Activated CD4-positive, alpha-beta memory T cell treated with anti-CD3 and anti-CD28 coated beads, Interleukin-2, amount 10 ng/mL, durations not matched to agents 7 days and 5 days (primary cell): ENCODE results near the gene FDXACB1. TPM values are rescaled to one million over a fixed set of nuclear protein-coding genes. Genes with fewer than 3 reads are reported as not detected.

Source experiments
- CTCF ChIA-PET: fragments of 350-600 bp; sonication (Branson Sonifier 250); formaldehyde crosslinking; loops from one replicate; lab custom pipeline; 2021; ENCODE audit warnings: antibody characterized with exemption, inconsistent platforms; lab: Charles Lee
- POLR2A ChIA-PET: fragments of 350-600 bp; sonication (Branson Sonifier 250); formaldehyde crosslinking; loops from one replicate; lab custom pipeline; 2021; ENCODE audit warnings: antibody characterized with exemption; lab: Charles Lee
- DNase-seq: peaks from one replicate; pipeline ENCODE4 v3.0.0-alpha.2; 2020
- H3K27ac Mint-ChIP-seq: one replicate; pipeline ENCODE4 v1.8.0; 2021; ENCODE audit warnings: mild to moderate bottlenecking, mixed read lengths
- H3K27me3 Mint-ChIP-seq: one replicate; pipeline ENCODE4 v1.8.0; 2021; ENCODE audit warnings: mixed read lengths
- H3K36me3 Mint-ChIP-seq: one replicate; pipeline ENCODE4 v1.8.0; 2021; ENCODE audit warnings: low read depth, mixed read lengths
- H3K4me1 Mint-ChIP-seq: one replicate; pipeline ENCODE4 v1.8.0; 2021; ENCODE audit warnings: mixed read lengths
- H3K4me3 Mint-ChIP-seq: one replicate; pipeline ENCODE4 v1.8.0; 2021; ENCODE audit warnings: mild to moderate bottlenecking, mixed read lengths
- H3K9me3 Mint-ChIP-seq: one replicate; pipeline ENCODE4 v1.8.0; 2021; ENCODE audit warnings: mixed read lengths
- total RNA-seq, 2 experiments: library from RNA; stranded (reverse); gene quantifications; one replicate each; pipeline ENCODE4 v1.2.3, GENCODE V29; 2021

The FDXACB1 gene
- total RNA-seq, 2 experiments from 2014 or later: 2.9 to 3.6 TPM

DNA sequence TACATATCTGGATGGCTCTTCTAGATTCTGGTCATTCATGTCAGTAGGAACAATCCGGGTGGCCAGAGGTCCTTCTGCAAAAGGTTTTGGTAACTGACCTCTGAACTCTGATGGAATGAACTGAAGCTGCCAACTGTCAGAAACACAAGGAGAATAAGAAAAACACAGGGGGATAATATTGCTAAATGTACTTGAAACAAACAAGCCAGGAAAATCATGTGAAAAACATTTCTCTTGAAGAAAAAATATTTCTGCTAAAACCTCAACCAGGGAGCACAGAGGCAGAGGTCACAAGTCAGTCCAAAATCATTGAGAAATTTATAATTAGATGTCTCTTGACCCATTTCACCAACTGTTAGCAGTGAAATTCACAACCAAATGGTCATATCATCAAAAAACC lies 42.8 kb downstream of the FDXACB1 start:
- H3K27ac Mint-ChIP-seq: no peak overlapping the region
- H3K36me3 Mint-ChIP-seq: peaks cover 30% of the 10 kb centered on the region
- no peak for DNase-seq
- H3K27me3 Mint-ChIP-seq: no peaks in the 10 kb centered on the region
- ChIA-PET CTCF (no interaction called here), POLR2A (no interaction called here)
- H3K4me1 Mint-ChIP-seq: peaks cover 11% of the 10 kb centered on the region
- H3K4me3 Mint-ChIP-seq: no peak overlapping the region
- H3K9me3 Mint-ChIP-seq: no peaks in the 10 kb centered on the region

DNA sequence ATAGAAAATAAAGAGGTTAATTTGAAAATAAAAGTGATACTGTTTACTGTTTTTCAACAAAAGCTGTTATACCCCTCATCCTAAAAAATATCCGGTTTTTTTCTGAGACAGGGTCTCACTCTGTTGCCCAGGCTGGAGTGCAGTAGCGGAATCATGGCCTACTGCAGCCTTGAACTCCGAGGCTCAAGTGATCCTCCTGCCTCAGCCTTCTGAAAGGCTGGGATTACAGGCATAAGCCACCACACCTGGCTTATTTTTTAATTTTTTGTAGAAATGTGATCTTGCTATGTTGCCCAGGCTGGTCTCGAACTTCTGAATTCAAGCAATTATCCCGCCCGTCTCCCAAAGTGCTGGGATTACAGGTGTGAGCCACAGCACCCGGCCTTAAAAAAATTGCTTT lies 43.3 kb downstream of the FDXACB1 start:
- DNase-seq: no peak
- Mint-ChIP-seq H3K36me3 (peaks cover 30% of the 10 kb centered on the region), H3K27me3 (no peaks in the 10 kb centered on the region), H3K9me3 (no peaks in the 10 kb centered on the region), H3K27ac (no peak overlapping the region), H3K4me3 (no peak overlapping the region), H3K4me1 (peaks cover 11% of the 10 kb centered on the region)
- POLR2A ChIA-PET: no interaction called here
- CTCF ChIA-PET: no interaction called here

DNA sequence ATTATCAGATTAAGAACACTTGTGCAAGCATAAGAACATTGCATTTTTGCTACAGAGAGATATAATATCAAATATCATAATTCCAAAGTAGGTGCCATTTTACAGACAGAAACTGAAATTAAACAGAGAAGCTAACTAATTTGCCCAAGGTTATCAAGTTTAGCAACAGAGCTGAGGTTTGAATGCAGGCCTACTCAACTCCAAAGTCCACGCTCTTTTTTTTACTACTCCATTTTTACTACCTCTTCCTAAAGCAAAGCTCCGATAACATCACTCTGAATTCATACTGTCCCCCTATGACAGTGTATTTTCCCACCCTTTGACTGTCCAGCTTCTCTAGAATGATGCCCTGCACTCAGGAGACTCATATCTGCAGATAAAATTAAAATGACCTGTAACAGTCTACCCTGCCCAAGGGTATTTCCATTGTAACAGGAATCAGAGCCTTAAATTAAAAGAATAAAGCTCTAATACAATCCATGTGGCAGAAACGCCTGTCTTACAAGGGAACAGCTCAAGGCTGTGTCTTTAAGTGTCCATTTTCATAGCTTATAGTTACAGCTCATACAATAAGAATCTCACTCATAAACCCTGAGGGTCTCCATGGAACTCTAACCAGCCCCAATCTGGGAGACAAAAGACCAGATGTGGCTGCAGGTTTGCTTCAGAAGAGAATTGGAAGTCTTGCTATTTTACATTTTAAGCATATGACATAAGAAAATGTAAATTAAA lies 44.4 kb downstream of the FDXACB1 start:
- H3K27ac Mint-ChIP-seq: no peak overlapping the region
- ChIA-PET CTCF (no interaction called here), POLR2A (no interaction called here)

DNA sequence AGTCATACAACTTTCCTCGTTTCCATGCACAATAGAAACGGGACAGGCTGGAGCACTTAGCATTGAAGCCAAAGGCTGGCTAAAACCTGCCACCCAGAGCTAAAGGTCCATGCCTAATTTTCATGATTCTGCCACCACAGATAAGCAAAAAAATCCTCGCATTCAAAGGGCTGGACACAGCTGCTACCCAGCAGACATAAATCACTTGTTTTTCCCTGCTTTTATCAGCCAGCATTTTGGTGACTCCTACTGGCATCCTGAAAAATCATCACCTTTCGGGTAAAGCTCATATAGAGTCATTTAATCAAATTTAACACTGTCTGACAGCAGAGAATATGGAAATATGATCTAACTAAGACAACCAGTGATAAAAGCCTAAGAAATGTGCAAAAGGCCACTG lies 45.4 kb downstream of the FDXACB1 start:
- H3K27ac Mint-ChIP-seq: no peak overlapping the region
- peaks cover 19% of the 10 kb centered on the region for H3K4me1 Mint-ChIP-seq
- POLR2A ChIA-PET: interaction anchor here (1.0 kb wide), 1 partner anchor 67 kb away, joined by 3 read pairs; the partner anchor contains the start of gene PPP2R1B
- DNase-seq: no peak
- CTCF ChIA-PET: interaction anchor here (1.5 to 2.3 kb wide), 2 partner anchors 8 to 229 kb away, joined by 8 read pairs; no protein-coding TSS in a partner anchor
- H3K9me3 Mint-ChIP-seq: no peaks in the 10 kb centered on the region
- no peaks in the 10 kb centered on the region for H3K27me3 Mint-ChIP-seq
- no peak overlapping the region for H3K4me3 Mint-ChIP-seq
- peaks cover 43% of the 10 kb centered on the region for H3K36me3 Mint-ChIP-seq

More for the DNA sequence above, 44.4 kb downstream of the FDXACB1 start:
- H3K4me1 Mint-ChIP-seq: peaks cover 12% of the 10 kb centered on the region
- H3K4me3 Mint-ChIP-seq: no peak overlapping the region
- H3K27me3 Mint-ChIP-seq: no peaks in the 10 kb centered on the region
- DNase-seq: no peak
- H3K9me3 Mint-ChIP-seq: no peaks in the 10 kb centered on the region
- peaks cover 38% of the 10 kb centered on the region for H3K36me3 Mint-ChIP-seq

DNA sequence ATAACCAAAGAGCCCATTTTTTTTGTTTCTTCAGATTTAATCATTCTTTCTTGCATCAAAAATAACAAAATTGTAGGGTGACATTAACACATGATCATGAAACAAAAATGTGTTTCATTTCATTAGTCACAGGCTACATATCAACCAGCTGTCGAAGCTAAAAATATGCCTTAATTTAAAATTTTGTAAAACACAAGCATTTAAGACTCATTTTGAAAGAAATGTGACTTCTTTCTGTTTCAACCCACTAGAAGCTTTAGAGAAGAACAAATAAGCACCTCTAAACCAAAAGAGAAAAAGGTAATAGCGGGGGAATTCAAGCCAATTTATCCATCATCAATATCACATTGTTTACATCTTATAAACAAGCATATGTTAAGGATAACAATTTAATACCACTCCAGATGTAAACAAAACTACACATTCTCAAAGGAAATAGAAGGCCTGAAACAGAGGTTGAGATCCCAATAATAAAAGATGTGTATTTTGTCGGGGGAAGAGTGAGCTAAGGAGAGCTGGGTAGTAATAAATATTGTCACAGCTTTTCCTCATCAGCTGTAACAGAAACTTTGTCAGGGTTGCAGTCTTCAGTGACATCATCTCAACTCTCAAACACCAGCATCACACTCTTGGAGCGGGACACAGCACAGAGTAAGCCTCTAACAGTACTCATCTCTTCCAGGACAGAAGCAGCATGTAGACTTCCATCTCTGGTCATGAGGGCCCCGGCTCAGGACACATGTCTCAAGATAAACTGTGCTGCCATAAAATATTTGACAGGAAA lies 49.6 kb downstream of the FDXACB1 start:
- H3K9me3 Mint-ChIP-seq: no peaks in the 10 kb centered on the region
- no peak overlapping the region for H3K4me3 Mint-ChIP-seq
- no peak for DNase-seq
- no peak overlapping the region for H3K27ac Mint-ChIP-seq
- peaks cover 30% of the 10 kb centered on the region for H3K36me3 Mint-ChIP-seq
- CTCF ChIA-PET: interaction anchor here (1.1 kb wide), 1 partner anchor 225 kb away, joined by 3 read pairs; no protein-coding TSS in a partner anchor
- POLR2A ChIA-PET: no interaction called here
- H3K27me3 Mint-ChIP-seq: no peaks in the 10 kb centered on the region
- H3K4me1 Mint-ChIP-seq: peaks cover 8% of the 10 kb centered on the region

DNA sequence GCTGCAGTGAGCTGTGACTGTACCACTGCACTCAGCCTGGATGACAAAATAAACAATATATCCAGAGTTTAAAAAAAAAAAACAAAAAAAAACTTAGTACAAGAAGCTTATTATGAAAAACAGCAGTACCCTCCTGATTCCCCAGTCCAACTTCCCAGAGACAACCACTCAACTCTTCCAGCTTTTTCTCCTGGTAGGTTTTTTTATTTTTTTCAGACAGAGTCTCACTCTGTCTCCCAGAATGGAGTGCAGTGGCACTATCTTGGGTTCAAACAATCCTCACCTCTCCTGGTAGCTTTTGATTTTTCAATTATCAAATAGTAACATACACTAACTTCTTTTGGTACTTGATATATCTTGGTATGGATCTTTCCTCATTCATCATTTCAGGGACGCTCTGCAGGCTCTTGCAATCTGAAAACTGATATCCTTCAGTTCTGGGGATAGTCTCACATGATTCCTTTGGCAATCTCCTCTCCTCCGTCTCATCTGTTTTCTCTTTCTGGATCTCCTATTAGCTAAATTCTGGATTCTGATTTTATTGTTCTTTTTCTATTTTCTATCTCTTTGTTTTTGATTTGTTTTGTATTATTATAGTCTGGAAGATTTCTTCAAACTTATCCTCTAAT lies 52.5 kb downstream of the FDXACB1 start:
- Mint-ChIP-seq H3K36me3 (peaks cover 24% of the 10 kb centered on the region), H3K9me3 (no peaks in the 10 kb centered on the region), H3K4me1 (peaks cover 8% of the 10 kb centered on the region), H3K27me3 (no peaks in the 10 kb centered on the region), H3K27ac (no peak overlapping the region), H3K4me3 (no peak overlapping the region)
- ChIA-PET POLR2A (no interaction called here), CTCF (interaction anchor here (1.8 kb wide), 1 partner anchor 16 kb away, joined by 4 read pairs; no protein-coding TSS in a partner anchor)
- no peak for DNase-seq

Other genes starting within 250 kb of the FDXACB1 start
- gene PPP2R1B, start 112.8 kb downstream of the FDXACB1 start, total RNA-seq: 10 to 100 TPM; 51.3 to 55.7 TPM
- gene ALG9, start 7.6 kb downstream of the FDXACB1 start, total RNA-seq: 10 to 100 TPM; 24.8 to 25.0 TPM
- gene CFAP68, start 376 bp upstream of the FDXACB1 start, total RNA-seq: 10 to 100 TPM; 19.0 to 19.4 TPM
- not detected for gene CRYAB, start 32.6 kb upstream of the FDXACB1 start, total RNA-seq
- not detected for gene HSPB2, start 33.6 kb upstream of the FDXACB1 start, total RNA-seq
- not detected for gene C11orf52, start 39.7 kb upstream of the FDXACB1 start, total RNA-seq
- gene DIXDC1, start 58.2 kb upstream of the FDXACB1 start, total RNA-seq: 1 to 10 TPM; 5.6 to 7.4 TPM
- gene DLAT, start 146.2 kb upstream of the FDXACB1 start, total RNA-seq: 10 to 100 TPM; 26.2 to 26.7 TPM
- under 1 TPM in 1 of 2 experiments, not detected in 1; 0.18 TPM for gene PIH1D2, start 194.9 kb upstream of the FDXACB1 start, total RNA-seq
- gene NKAPD1, start 195.1 kb upstream of the FDXACB1 start, total RNA-seq: 10 to 100 TPM; 21.2 to 23.9 TPM
- gene TIMM8B, start 207.6 kb upstream of the FDXACB1 start, total RNA-seq: 10 to 100 TPM; 38.9 to 40.0 TPM
- gene SDHD, start 207.7 kb upstream of the FDXACB1 start, total RNA-seq: 10 to 100 TPM; 76.7 to 78.5 TPM